Measurements from ENCODE around the gene SPDYE4. TPM values are rescaled to one million over a fixed set of nuclear protein-coding genes. Genes with fewer than 3 reads are reported as not detected.

Gene SPDYE4
- polyA plus RNA-seq, 1 experiment = not detected

DNA sequence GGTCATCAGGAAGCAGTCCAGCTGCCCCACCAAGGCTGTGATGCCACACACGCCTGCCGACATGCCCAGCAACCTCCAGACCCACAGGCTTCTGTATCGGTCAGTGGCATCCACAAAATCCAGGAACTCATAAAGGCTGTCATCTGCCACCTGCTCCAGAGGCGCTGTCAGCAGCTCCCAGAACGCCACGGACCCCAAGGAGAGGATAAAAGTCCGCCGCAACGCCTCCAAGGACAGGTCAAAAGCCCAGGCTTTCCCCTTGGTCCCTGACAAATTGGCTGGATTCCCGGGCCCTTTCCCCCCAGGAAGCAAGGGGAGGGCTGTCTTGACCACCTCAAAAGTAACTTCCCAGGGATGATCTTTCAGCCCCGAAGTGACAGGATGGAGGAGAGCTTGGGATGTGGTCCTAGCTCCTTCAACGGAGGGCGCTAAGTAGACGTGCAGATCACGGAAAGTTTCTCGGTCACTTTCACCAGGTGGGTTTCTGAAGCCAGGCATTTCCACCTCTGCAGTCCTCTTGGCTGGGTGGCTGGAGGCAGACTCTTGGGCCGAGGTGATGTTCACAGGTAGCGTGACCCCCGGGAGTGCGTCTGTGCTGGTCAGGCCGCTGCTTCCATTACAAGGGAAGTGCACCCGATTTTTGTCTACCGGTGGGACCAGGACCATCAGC lies 40.0 kb upstream of the SPDYE4 start:
- Histone ChIP-seq H3K36me3 (ENCODE audit: control insufficient read depth, insufficient read depth, low read length) (no peaks in the 10 kb centered on the region), H3K4me3 (ENCODE audit: low read depth, low read length) (no peak overlapping the region), H3K27me3 (ENCODE audit: control insufficient read depth, insufficient read depth, low read length) (peaks cover 8% of the 10 kb centered on the region)
- TF ChIP-seq, protein P1, sequence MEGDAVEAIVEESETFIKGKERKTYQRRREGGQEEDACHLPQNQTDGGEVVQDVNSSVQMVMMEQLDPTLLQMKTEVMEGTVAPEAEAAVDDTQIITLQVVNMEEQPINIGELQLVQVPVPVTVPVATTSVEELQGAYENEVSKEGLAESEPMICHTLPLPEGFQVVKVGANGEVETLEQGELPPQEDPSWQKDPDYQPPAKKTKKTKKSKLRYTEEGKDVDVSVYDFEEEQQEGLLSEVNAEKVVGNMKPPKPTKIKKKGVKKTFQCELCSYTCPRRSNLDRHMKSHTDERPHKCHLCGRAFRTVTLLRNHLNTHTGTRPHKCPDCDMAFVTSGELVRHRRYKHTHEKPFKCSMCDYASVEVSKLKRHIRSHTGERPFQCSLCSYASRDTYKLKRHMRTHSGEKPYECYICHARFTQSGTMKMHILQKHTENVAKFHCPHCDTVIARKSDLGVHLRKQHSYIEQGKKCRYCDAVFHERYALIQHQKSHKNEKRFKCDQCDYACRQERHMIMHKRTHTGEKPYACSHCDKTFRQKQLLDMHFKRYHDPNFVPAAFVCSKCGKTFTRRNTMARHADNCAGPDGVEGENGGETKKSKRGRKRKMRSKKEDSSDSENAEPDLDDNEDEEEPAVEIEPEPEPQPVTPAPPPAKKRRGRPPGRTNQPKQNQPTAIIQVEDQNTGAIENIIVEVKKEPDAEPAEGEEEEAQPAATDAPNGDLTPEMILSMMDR (IDR thresholded peaks at IDR 0.05; ENCODE audit: insufficient read depth, low read depth, low read length) = no peak
- ChIA-PET POLR2A (no interaction called here), CTCF (interaction anchor here (0.8 to 2.1 kb wide), 4 partner anchors 11 to 97 kb away, joined by 3 to 9 read pairs (median 6); no protein-coding TSS in a partner anchor)
- DNase-seq (ENCODE audit: low read depth) = no peak

DNA sequence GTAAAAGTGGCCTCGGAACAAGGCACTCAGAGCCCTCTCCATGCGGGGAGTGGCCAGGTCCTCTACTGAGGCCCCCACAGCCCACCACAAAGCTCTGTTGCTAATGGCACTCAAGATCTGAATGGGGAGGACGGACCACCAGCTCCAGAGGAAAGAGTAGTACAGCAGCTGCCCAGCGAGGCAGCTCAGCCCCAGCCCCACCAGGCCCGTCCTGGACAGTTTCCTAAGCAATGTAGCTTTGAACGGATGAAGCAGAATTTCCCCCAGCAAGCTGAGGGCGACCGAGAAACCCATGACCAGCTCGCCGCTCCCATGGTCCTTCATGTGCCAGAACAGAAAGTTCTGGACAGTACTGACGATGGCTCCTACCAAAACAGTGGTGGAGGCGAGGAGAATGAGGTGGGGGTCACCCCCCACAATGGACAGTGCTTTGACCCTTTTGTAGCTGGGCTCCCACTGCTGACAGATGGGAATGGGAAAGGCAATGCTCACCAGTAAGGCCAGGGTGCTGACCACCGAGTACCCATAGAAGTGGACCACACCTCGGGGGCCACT lies 39.4 kb upstream of the SPDYE4 start:
- TF ChIP-seq, protein P1 (IDR thresholded peaks at IDR 0.05; ENCODE audit: insufficient read depth, low read depth, low read length) = no peak
- no peak overlapping the region for H3K4me3 ChIP-seq (ENCODE audit: low read depth, low read length)
- no peaks in the 10 kb centered on the region for H3K36me3 ChIP-seq (ENCODE audit: control insufficient read depth, insufficient read depth, low read length)
- H3K27me3 ChIP-seq (ENCODE audit: control insufficient read depth, insufficient read depth, low read length) = peaks cover 8% of the 10 kb centered on the region
- no peak for DNase-seq (ENCODE audit: low read depth)
- ChIA-PET CTCF (interaction anchor here (1.9 to 2.1 kb wide), 2 partner anchors 12 to 98 kb away, joined by 8 to 9 read pairs; no protein-coding TSS in a partner anchor), POLR2A (no interaction called here)

DNA sequence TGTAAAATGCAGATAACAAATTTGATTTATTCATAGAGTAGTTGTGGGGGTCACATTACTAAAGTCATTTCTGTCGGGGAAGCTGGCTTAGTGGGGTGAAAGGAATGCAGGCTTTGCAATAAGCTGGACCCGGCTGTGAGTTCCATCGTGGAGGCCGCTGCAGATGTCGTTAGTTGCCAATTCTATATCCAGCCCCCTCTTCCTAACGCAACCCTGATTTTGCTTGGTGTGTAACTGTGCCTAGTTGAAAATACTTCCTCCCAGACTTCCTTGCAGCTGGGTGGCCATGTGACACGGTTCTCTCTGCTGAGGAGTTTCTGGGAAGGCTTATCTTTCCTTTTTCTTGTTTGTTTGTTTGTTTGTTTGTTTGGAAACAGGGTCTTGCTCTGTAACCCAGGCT lies 36.3 kb upstream of the SPDYE4 start:
- TF ChIP-seq, protein P1 (IDR thresholded peaks at IDR 0.05; ENCODE audit: insufficient read depth, low read depth, low read length) = no peak
- DNase-seq (ENCODE audit: low read depth) = no peak
- Histone ChIP-seq H3K4me3 (ENCODE audit: low read depth, low read length) (no peak overlapping the region), H3K27me3 (ENCODE audit: control insufficient read depth, insufficient read depth, low read length) (peaks cover 8% of the 10 kb centered on the region), H3K36me3 (ENCODE audit: control insufficient read depth, insufficient read depth, low read length) (no peaks in the 10 kb centered on the region)
- CTCF ChIA-PET = interaction anchor here (1.5 to 1.9 kb wide), 2 partner anchors 9 to 12 kb away, joined by 8 to 10 read pairs; no protein-coding TSS in a partner anchor
- POLR2A ChIA-PET = interaction anchor here (0.6 kb wide), 1 partner anchor 237 kb away, joined by 3 read pairs; no protein-coding TSS in a partner anchor

DNA sequence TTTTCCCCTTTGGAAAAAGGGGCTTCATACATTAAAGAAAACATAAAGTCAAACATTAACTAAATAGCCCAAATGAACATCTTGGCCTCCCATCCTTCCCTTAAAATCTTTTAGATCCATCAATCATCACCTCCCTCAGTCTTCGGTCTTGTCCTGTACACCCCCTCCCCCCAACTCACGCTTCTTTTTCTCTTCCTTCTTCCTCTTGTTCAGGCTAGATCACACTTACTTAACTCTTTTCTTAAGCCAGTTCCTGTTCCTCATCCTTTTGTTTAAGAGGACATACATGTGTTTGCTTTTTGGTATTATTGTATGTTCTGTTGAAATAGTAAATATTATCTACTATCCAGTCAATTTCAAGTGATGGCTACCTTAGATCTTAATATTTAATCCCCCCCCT lies 35.3 kb upstream of the SPDYE4 start:
- DNase-seq (ENCODE audit: low read depth) = no peak
- TF ChIP-seq, protein P1 (IDR thresholded peaks at IDR 0.05; ENCODE audit: insufficient read depth, low read depth, low read length) = no peak

DNA sequence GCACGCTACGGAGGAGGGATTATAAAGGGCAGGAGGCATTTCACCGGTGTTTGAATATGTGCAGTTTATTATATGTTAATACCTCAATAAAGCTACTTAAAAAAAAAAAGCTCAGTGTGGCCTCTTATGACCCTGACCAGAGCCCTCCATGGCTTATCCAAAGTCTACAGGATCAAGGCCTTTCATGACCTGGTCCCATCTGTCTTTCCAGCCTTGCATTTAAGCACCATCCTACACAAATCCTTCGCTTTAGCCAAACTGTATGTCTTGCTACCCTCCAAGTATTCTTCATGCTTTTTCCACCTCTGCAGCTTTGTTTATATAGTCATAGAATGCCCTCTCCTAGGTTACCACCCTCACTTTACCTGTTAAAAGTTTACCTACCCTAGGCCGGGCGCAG lies 34.3 kb upstream of the SPDYE4 start:
- CTCF ChIA-PET = interaction anchor here (0.7 kb wide), 1 partner anchor 13 kb away, joined by 4 read pairs; no protein-coding TSS in a partner anchor
- H3K36me3 ChIP-seq (ENCODE audit: control insufficient read depth, insufficient read depth, low read length) = no peaks in the 10 kb centered on the region
- POLR2A ChIA-PET = no interaction called here

More for the DNA sequence above, 35.3 kb upstream of the SPDYE4 start:
- H3K4me3 ChIP-seq (ENCODE audit: low read depth, low read length) = no peak overlapping the region
- no peaks in the 10 kb centered on the region for H3K36me3 ChIP-seq (ENCODE audit: control insufficient read depth, insufficient read depth, low read length)
- ChIA-PET CTCF (interaction anchor here (1.9 kb wide), 1 partner anchor 8 kb away, joined by 10 read pairs; no protein-coding TSS in a partner anchor), POLR2A (no interaction called here)
- H3K27me3 ChIP-seq (ENCODE audit: control insufficient read depth, insufficient read depth, low read length) = peaks cover 6% of the 10 kb centered on the region

More for the DNA sequence above, 34.3 kb upstream of the SPDYE4 start:
- no peaks in the 10 kb centered on the region for H3K27me3 ChIP-seq (ENCODE audit: control insufficient read depth, insufficient read depth, low read length)
- TF ChIP-seq, protein P1 (IDR thresholded peaks at IDR 0.05; ENCODE audit: insufficient read depth, low read depth, low read length) = no peak
- no peak for DNase-seq (ENCODE audit: low read depth)
- no peak overlapping the region for H3K4me3 ChIP-seq (ENCODE audit: low read depth, low read length)

Data from BJ (cell line).